Measurements from ENCODE around the gene PARP11. TPM values are rescaled to one million over a fixed set of nuclear protein-coding genes. Genes with fewer than 3 reads are reported as not detected.

Gene PARP11
- total and polyA plus RNA-seq, 2 donors (not counting 1 experiment from before 2014, with no cell fraction given) = 6.4 to 26.3 TPM

DNA sequence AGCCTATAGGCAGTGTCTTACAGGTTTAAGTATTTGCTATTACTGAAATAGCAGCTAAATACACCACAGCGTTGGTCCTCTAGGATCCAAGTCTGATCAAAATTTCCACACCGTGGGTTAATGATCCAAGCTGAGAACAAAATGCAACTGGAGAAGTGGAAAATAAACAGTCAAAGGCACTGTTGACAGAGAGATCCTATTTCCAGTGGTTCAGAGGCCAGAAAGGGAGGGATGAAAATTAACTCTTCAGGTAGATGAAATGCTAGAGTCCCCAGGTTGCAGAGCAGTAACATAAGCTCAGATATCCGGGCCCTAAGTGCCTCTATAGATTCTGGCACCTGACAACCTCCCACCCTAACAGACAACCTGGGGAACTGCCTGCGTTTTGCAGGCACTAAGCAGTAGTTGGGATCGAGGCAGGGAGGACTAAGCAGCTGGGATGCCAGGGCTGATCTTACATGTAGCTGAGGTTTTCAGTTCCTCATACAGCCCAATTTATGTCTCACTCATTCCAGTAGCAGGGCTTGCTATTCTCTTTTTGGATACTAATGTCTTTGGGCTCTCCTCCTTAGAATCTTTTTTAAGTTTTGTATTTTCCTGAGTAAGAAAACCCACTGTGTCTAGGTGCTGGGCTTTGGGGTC is 77.6 kb downstream of the PARP11 start:
- CTCF ChIA-PET = interaction anchor here (1.1 to 2.2 kb wide), 3 partner anchors 8 to 496 kb away, joined by 4 to 8 read pairs (median 4); no protein-coding TSS in a partner anchor
- H3K36me3 ChIP-seq (replicated peaks in 1 of 2; ENCODE audit: control extremely low read depth in 1 of 2, control insufficient read depth in 1 of 2, extremely low read depth in 1 of 2, insufficient read depth in 2 of 2, low read length in 1 of 2) = no peaks in the 10 kb centered on the region
- no peaks in the 10 kb centered on the region for H3K4me1 ChIP-seq (ENCODE audit: control insufficient read depth in 2 of 2, insufficient read depth in 2 of 2, low read length in 2 of 2)
- H3K4me1 Mint-ChIP-seq = no peaks in the 10 kb centered on the region
- 83% methylated on average over 2 of the region's 5 CpGs for WGBS (ENCODE audit: insufficient coverage)
- H4K20me1 ChIP-seq (ENCODE audit: control insufficient read depth, insufficient read depth, low read length, poor library complexity, severe bottlenecking) = no peaks in the 10 kb centered on the region
- H3K27ac Mint-ChIP-seq = no peak overlapping the region
- intact Hi-C loops (cut with micrococcal nuclease) = no loop called here
- H3K9me3 ChIP-seq (ENCODE audit: control extremely low read depth in 1 of 3, control insufficient read depth in 2 of 3, insufficient read depth in 1 of 3, low read length in 2 of 3) = no peaks in the 10 kb centered on the region
- ATAC-seq (ENCODE audit: low read depth) (no peak), DNase-seq (no peak)
- H3K9me3 Mint-ChIP-seq (ENCODE audit: insufficient read depth) = no peaks in the 10 kb centered on the region
- H3K27me3 Mint-ChIP-seq = no peaks in the 10 kb centered on the region
- H3K4me3 ChIP-seq (ENCODE audit: control extremely low read depth in 1 of 5, extremely low read depth in 1 of 5, insufficient read depth in 1 of 5, low read depth in 2 of 5, low read length in 4 of 5) = no peak overlapping the region
- no peaks in the 10 kb centered on the region for H3K79me2 ChIP-seq (ENCODE audit: control insufficient read depth, insufficient read depth, low read length)
- H3K4me3 Mint-ChIP-seq = no peak overlapping the region
- POLR2A ChIA-PET = no interaction called here
- TF ChIP-seq EZH2 (IDR thresholded peaks at IDR 0.05; ENCODE audit: borderline replicate concordance, insufficient read depth, low read depth, low read length, poor library complexity, severe bottlenecking) = no peak
- TF ChIP-seq, protein P1, sequence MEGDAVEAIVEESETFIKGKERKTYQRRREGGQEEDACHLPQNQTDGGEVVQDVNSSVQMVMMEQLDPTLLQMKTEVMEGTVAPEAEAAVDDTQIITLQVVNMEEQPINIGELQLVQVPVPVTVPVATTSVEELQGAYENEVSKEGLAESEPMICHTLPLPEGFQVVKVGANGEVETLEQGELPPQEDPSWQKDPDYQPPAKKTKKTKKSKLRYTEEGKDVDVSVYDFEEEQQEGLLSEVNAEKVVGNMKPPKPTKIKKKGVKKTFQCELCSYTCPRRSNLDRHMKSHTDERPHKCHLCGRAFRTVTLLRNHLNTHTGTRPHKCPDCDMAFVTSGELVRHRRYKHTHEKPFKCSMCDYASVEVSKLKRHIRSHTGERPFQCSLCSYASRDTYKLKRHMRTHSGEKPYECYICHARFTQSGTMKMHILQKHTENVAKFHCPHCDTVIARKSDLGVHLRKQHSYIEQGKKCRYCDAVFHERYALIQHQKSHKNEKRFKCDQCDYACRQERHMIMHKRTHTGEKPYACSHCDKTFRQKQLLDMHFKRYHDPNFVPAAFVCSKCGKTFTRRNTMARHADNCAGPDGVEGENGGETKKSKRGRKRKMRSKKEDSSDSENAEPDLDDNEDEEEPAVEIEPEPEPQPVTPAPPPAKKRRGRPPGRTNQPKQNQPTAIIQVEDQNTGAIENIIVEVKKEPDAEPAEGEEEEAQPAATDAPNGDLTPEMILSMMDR (IDR thresholded peaks at IDR 0.05) = no peak
- H3K27me3 ChIP-seq (replicated peaks in 1 of 4; ENCODE audit: control extremely low read depth in 1 of 4, control insufficient read depth in 3 of 4, insufficient read depth in 4 of 4, low read length in 3 of 4) = no peaks in the 10 kb centered on the region
- no peak overlapping the region for H3K4me2 ChIP-seq (replicated peaks; ENCODE audit: low read depth, low read length, poor library complexity, severe bottlenecking)
- H2AFZ ChIP-seq (ENCODE audit: insufficient read depth, low read depth, low read length, poor library complexity, severe bottlenecking) = no peak overlapping the region
- no peak overlapping the region for H3K27ac ChIP-seq (ENCODE audit: low read length in 2 of 2)
- no peak overlapping the region for H3K9ac ChIP-seq (ENCODE audit: low read length)

DNA sequence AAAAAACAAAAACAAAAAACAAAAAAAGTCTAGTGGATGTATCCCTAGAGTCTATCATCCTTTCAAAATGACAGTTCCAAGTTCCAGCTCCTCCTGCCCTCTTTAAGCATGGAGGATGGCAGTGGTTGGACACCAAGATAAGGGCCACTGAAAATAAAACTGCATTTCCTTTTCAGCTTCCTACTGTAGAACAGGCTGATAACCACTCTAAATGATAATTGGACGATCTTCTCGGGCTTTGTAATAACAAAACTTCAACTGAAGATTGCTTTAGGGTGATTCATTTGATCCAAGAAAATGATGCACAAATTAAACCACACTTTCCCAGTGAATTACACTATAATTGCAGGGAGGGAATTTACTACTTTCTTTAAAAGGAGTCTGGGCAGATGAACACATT is 78.1 kb downstream of the PARP11 start:
- WGBS (ENCODE audit: insufficient coverage) = no CpG with 5 or more reads among the region's 2 CpGs
- no peak for DNase-seq
- Histone ChIP-seq H3K9ac (ENCODE audit: low read length) (no peak overlapping the region), H3K36me3 (replicated peaks in 1 of 2; ENCODE audit: control extremely low read depth in 1 of 2, control insufficient read depth in 1 of 2, extremely low read depth in 1 of 2, insufficient read depth in 2 of 2, low read length in 1 of 2) (no peaks in the 10 kb centered on the region), H3K9me3 (ENCODE audit: control extremely low read depth in 1 of 3, control insufficient read depth in 2 of 3, insufficient read depth in 1 of 3, low read length in 2 of 3) (no peaks in the 10 kb centered on the region), H4K20me1 (ENCODE audit: control insufficient read depth, insufficient read depth, low read length, poor library complexity, severe bottlenecking) (no peaks in the 10 kb centered on the region), H3K27me3 (replicated peaks in 1 of 4; ENCODE audit: control extremely low read depth in 1 of 4, control insufficient read depth in 3 of 4, insufficient read depth in 4 of 4, low read length in 3 of 4) (no peaks in the 10 kb centered on the region), H3K79me2 (ENCODE audit: control insufficient read depth, insufficient read depth, low read length) (no peaks in the 10 kb centered on the region), H3K27ac (ENCODE audit: low read length in 2 of 2) (no peak overlapping the region), H3K4me1 (ENCODE audit: control insufficient read depth in 2 of 2, insufficient read depth in 2 of 2, low read length in 2 of 2) (no peaks in the 10 kb centered on the region), H2AFZ (ENCODE audit: insufficient read depth, low read depth, low read length, poor library complexity, severe bottlenecking) (no peak overlapping the region), H3K4me3 (ENCODE audit: control extremely low read depth in 1 of 5, extremely low read depth in 1 of 5, insufficient read depth in 1 of 5, low read depth in 2 of 5, low read length in 4 of 5) (no peak overlapping the region), H3K4me2 (replicated peaks; ENCODE audit: low read depth, low read length, poor library complexity, severe bottlenecking) (no peak overlapping the region)
- TF ChIP-seq, protein P1 (IDR thresholded peaks at IDR 0.05) = no peak
- TF ChIP-seq EZH2 (IDR thresholded peaks at IDR 0.05; ENCODE audit: borderline replicate concordance, insufficient read depth, low read depth, low read length, poor library complexity, severe bottlenecking) = no peak
- intact Hi-C loops (cut with micrococcal nuclease) = no loop called here
- CTCF ChIA-PET = interaction anchor here (1.1 to 2.2 kb wide), 3 partner anchors 8 to 495 kb away, joined by 4 to 8 read pairs (median 4); no protein-coding TSS in a partner anchor
- no peaks in the 10 kb centered on the region for H3K27me3 Mint-ChIP-seq
- no peaks in the 10 kb centered on the region for H3K4me1 Mint-ChIP-seq
- POLR2A ChIA-PET = no interaction called here
- H3K27ac Mint-ChIP-seq = no peak overlapping the region
- ATAC-seq (ENCODE audit: low read depth) = no peak
- H3K4me3 Mint-ChIP-seq = no peak overlapping the region
- no peaks in the 10 kb centered on the region for H3K9me3 Mint-ChIP-seq (ENCODE audit: insufficient read depth)
